GM18951 (cell line): ENCODE results near the gene RSL24D1.

Experiments
- POLR2A ChIP-seq: IDR thresholded peaks from 4 replicates; pipeline ENCODE4 v1.6.1; 2011; ENCODE audit warnings: mild to moderate bottlenecking; ENCODE audit not compliant: insufficient read length, insufficient read depth; ENCODE audit errors: extremely low read depth
- in situ Hi-C: fragments of 300-500 bp; cut with MboI; formaldehyde crosslinking; loops from one replicate; pipeline ENCODE4 v1.12.0; 2022; ENCODE audit warnings: low sequenced_read_pairs, mixed read lengths, inconsistent platforms; ENCODE audit not compliant: unreplicated experiment

Gene RSL24D1

DNA sequence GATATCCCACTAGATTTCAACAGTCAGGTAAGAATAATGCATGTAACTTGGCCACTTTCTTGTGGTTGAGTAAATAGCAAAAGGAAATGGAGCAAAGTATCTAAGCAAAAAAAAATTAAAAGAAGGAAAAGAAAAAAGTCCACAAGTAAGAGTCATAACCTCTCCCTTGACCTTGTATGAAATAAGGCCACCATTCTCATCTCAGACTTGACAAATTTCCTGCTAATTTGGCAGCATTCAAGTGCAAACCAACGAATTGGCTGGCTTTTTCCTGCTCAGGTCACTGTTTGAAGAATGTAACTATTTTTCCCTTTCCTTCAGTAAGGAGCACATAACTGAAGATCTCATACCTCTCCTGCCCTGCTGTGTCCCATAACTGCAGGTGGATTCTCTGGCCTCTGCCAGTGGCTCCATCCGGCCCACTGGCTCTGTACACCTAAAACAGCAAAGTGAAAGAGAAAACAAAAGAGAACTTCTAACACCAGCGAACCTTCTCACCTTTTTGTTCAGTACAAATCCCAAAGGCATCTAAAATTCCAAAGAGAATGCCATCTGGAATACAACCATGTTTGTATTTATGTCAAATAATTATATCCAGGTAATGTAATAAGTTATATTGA, 33.4 kb upstream of the RSL24D1 start:
- in situ Hi-C loops, result no loop called here
- no peak for TF ChIP-seq POLR2A

DNA sequence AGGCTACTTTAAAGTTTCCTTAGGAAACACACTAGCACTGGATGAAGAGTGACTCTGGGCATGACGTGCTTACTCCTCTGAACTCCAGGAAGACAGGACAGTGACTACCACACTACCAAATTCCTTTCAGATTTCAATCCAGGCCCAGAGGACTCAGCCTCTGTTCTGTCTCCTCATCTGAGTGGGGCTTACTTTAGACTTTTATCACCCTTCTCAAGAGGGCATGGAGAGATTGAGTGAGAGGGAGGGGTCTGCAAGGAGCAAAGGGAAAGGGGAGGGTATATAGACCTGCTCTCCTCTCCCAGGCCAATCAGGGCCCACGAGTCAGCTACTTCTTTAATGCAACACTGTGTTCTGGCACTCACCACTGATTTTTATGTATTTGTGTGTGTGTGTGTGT, 29.4 kb upstream of the RSL24D1 start:
- no peak for TF ChIP-seq POLR2A
- in situ Hi-C loops, result loop anchor here (10.0 kb wide), 1 partner anchor 209 kb away; no protein-coding TSS in a partner anchor

- TF ChIP-seq POLR2A, result no peak
- in situ Hi-C loops, result loop anchor here (10.0 kb wide), 1 partner anchor 210 kb away; no protein-coding TSS in a partner anchor
Observed at GRCh38 chr15:55224892-55225291, 28.2 kb upstream of the RSL24D1 start.

DNA sequence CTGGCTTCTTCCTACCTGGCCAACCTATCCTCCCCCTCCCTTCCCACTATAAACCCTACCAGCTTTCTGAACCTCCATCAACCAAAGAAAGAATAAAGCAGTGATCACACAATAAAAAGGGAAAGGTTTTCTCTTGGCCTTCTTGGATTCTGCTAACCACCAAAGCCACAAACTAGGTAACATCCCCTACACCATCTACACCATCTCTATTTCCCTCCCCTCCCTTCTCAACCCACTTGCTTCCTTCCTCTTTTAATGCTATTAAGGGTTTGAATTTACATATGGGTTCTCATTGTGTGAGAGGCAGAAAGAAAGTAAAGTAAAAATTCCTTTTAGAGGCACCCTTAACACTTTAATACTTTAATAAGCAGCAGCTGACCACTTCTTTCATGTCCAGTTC, 25.8 kb upstream of the RSL24D1 start:
- TF ChIP-seq POLR2A, result no peak
- in situ Hi-C loops, result loop anchor here (10.0 kb wide), 1 partner anchor 212 kb away; no protein-coding TSS in a partner anchor

DNA sequence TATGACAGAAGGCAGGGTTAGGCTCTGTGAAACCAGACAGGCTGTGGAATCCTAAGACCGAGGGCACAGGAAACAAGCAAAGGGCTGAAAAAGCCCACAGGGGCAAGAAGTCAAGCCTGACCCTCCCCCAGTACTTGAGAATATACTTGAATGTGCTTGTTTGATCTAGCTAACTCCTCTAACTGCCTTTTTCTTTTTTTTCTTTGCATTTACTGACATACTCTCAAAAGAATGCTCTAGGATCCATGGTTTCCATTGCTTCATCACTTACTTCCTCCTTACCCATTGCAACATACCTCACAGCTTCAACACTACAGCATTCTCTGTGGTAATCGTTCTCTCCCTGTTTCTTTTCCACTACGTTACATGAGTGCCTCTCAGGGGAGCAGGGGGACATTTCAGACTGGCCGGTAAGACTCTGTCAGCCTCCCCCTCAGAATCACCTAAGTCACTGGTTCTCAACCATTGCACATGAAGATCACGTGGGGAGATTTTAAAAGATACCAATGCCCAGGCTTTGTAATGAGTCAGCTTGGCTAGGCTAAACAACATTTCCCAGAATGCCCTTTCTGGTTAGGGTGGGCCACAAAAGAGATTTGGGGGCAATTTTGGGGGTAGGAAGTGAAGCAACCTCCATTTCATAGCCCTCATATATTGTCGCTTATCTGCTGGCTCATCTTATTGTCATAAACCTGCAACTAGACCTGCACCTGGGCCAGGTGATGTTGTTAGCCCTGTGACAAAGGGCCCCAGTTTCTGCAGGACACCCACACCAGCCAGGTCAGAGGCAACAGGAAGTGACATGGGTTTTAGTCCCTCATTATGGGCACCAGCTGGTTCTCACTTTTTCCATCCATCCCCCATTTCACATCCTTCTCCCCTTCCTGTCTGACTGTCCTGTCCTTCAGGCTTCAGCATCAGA, 24.6 kb upstream of the RSL24D1 start:
- TF ChIP-seq POLR2A, result no peak
- in situ Hi-C loops, result loop anchor here (10.0 kb wide), 1 partner anchor 213 kb away; no protein-coding TSS in a partner anchor

GRCh38 chr15:55220606-55221005, 23.9 kb upstream of the RSL24D1 start:
- in situ Hi-C loops, result loop anchor here (10.0 kb wide), 1 partner anchor 214 kb away; no protein-coding TSS in a partner anchor
- TF ChIP-seq POLR2A, result no peak

DNA sequence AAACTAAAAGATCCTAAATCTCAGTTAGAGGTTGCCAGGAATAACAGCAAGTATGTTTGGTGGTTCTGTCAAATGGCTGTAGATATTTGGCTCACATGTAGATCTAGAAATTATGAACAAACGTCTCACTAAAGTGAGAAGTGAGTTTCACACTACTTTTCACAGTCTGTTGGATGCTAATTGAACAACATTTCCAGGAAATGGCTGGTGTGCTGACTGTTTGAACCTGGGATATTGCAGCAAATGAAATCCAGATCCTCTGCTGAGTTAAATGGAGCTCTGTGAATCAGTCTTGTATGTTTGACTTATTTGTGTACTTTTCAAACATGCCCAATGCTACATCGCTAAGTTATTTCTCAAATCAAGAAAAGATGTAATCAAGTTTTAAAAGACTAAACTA, 21.3 kb upstream of the RSL24D1 start:
- TF ChIP-seq POLR2A, result no peak

GRCh38 chr15:55204464-55204863, 7.7 kb upstream of the RSL24D1 start:
- in situ Hi-C loops, result no loop called here
- no peak for TF ChIP-seq POLR2A

More for the DNA sequence above, 21.3 kb upstream of the RSL24D1 start:
- in situ Hi-C loops, result loop anchor here (5.0 kb wide), 1 partner anchor 74 kb away; no protein-coding TSS in a partner anchor

GRCh38 chr15:55202206-55202605, 5.5 kb upstream of the RSL24D1 start:
- no peak for TF ChIP-seq POLR2A
- in situ Hi-C loops, result no loop called here

- in situ Hi-C loops, result no loop called here
- TF ChIP-seq POLR2A, result no peak
Observed at GRCh38 chr15:55198706-55199105, 2.0 kb upstream of the RSL24D1 start.

- in situ Hi-C loops, result no loop called here
- TF ChIP-seq POLR2A, result no peak
Observed at GRCh38 chr15:55197719-55198118, 978 bp upstream of the RSL24D1 start.

- TF ChIP-seq POLR2A, result no peak
- in situ Hi-C loops, result no loop called here
Observed at GRCh38 chr15:55197362-55197705, 593 bp upstream of the RSL24D1 start.

DNA sequence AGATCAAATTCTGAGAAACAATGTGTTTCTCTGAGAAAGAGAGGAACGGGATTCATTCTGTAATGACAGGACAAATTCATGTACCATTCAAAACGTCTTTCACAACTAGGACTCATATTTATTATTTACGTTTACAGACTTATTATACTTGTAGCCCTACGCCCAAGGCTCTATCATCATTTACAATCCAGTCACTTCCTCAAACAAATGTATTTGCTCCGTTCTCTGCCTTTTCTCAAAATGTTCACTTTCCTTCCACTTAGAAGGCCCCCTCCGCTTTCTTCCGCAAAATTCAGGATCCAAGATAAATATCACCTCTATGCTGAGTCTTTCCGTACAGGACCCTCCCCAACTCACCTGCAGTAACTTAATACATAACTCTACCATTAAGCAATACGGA, 745 bp downstream of the RSL24D1 start:
- in situ Hi-C loops, result no loop called here
- no peak for TF ChIP-seq POLR2A

GRCh38 chr15:55194256-55194655, 2.5 kb downstream of the RSL24D1 start:
- TF ChIP-seq POLR2A, result no peak
- in situ Hi-C loops, result no loop called here

- in situ Hi-C loops, result no loop called here
- no peak for TF ChIP-seq POLR2A
Observed at GRCh38 chr15:55186331-55186730, 10.4 kb downstream of the RSL24D1 start.
